Neural cell (in vitro differentiated cells): ENCODE data around the gene SERPINH1. TPM values are rescaled to one million over a fixed set of nuclear protein-coding genes. Genes with fewer than 3 reads are reported as not detected.

Experiments
- H2AFZ ChIP-seq: fragments of 200-600, 300-800 bp; sonication (generic), shearing (Covaris generic); 2 replicates; pipeline ENCODE4 v1.6.0; 2014; ENCODE audit warnings: low read depth, mild to moderate bottlenecking, antibody characterized with exemption, low read length, moderate library complexity
- H3F3A ChIP-seq: fragments of 200-600 bp; shearing (Covaris generic); 2 replicates; pipeline ENCODE4 v1.6.1; 2016; ENCODE audit warnings: mild to moderate bottlenecking, moderate library complexity, mixed read lengths, antibody characterized with exemption, low read length; ENCODE audit not compliant: insufficient read depth, poor library complexity, severe bottlenecking
- H3K27ac ChIP-seq: fragments of 200-600, 300-800 bp; sonication (generic), shearing (Covaris generic); 2 replicates; pipeline ENCODE4 v1.5.1; 2014; ENCODE audit warnings: mild to moderate bottlenecking, low read length, moderate library complexity
- H3K27me3 ChIP-seq: fragments of 300-800, 200-600 bp; sonication (generic), shearing (Covaris generic); 2 replicates; pipeline ENCODE4 v1.6.0; 2014; ENCODE audit warnings: mild to moderate bottlenecking, low read depth, low read length, moderate library complexity; ENCODE audit not compliant: insufficient read depth
- H3K36me3 ChIP-seq: fragments of 300-800, 200-600 bp; sonication (generic), shearing (Covaris generic); 2 replicates; pipeline ENCODE4 v1.5.1; 2014; ENCODE audit warnings: mild to moderate bottlenecking, antibody characterized with exemption, low read length, moderate library complexity; ENCODE audit not compliant: insufficient read depth
- H3K4me2 ChIP-seq: fragments of 300-800, 200-600 bp; sonication (generic), shearing (Covaris generic); 2 replicates; pipeline ENCODE4 v1.6.0; 2014; ENCODE audit warnings: mild to moderate bottlenecking, low read length
- H3K4me3 ChIP-seq: fragments of 300-800, 200-600 bp; sonication (generic), shearing (Covaris generic); 2 replicates; pipeline ENCODE4 v1.5.1; 2014; ENCODE audit warnings: mild to moderate bottlenecking, low read length, moderate library complexity
- H3K79me2 ChIP-seq: fragments of 200-600 bp; shearing (Covaris generic); replicated peaks from 2 replicates; pipeline ENCODE4 v1.6.0; 2014; ENCODE audit warnings: mild to moderate bottlenecking, low read length, moderate library complexity; ENCODE audit not compliant: insufficient read depth
- H3K9ac ChIP-seq: fragments of 300-800, 200-600 bp; sonication (generic), shearing (Covaris generic); 2 replicates; pipeline ENCODE4 v1.6.1; 2016; ENCODE audit warnings: mild to moderate bottlenecking, low read length, mixed read lengths
- H3K9me2 ChIP-seq: fragments of 200-600 bp; shearing (Covaris generic); 2 replicates; pipeline ENCODE4 v1.6.1; 2016; ENCODE audit warnings: mild to moderate bottlenecking, low read length, mixed read lengths; ENCODE audit not compliant: insufficient read depth
- H3K9me3 ChIP-seq: fragments of 200-600, 300-800 bp; sonication (generic), shearing (Covaris generic); 2 replicates; pipeline ENCODE4 v1.6.1; 2016; ENCODE audit warnings: mild to moderate bottlenecking, mixed run types, low read length, moderate library complexity, mixed read lengths
- H4K20me1 ChIP-seq: fragments of 200-600 bp; shearing (Covaris generic); 2 replicates; pipeline ENCODE4 v1.6.1; 2016; ENCODE audit warnings: mild to moderate bottlenecking, mixed run types; ENCODE audit not compliant: insufficient read depth
- EP300 ChIP-seq: fragments of 450-650 bp; conservative IDR thresholded peaks from 2 replicates; pipeline ENCODE4 v1.6.1; 2014; ENCODE audit warnings: antibody characterized with exemption, mild to moderate bottlenecking, moderate library complexity; ENCODE audit not compliant: poor library complexity, severe bottlenecking
- EZH2 ChIP-seq: fragments of 200-600, 300-800 bp; shearing (Covaris generic), sonication (generic); IDR thresholded peaks from 2 replicates; pipeline ENCODE4 v1.6.1; 2014; ENCODE audit warnings: antibody characterized with exemption, low read length, borderline replicate concordance, mild to moderate bottlenecking; ENCODE audit not compliant: insufficient read depth, poor library complexity, severe bottlenecking
- MXI1 ChIP-seq: fragments of 450-650 bp; conservative IDR thresholded peaks from 2 replicates; pipeline ENCODE4 v1.6.1; 2014; ENCODE audit warnings: antibody characterized with exemption, mild to moderate bottlenecking; ENCODE audit not compliant: poor library complexity, severe bottlenecking
- POLR2AphosphoS5 ChIP-seq: IDR thresholded peaks from 2 replicates; pipeline ENCODE4 v1.6.1; 2012
- RAD21 ChIP-seq: fragments of 450-650 bp; conservative IDR thresholded peaks from 2 replicates; pipeline ENCODE4 v1.6.1; 2014; ENCODE audit warnings: antibody characterized with exemption, mild to moderate bottlenecking, moderate library complexity
- REST ChIP-seq: IDR thresholded peaks from 2 replicates; pipeline ENCODE4 v1.6.1; 2012; ENCODE audit warnings: borderline replicate concordance
- SMC3 ChIP-seq: fragments of 450-650 bp; conservative IDR thresholded peaks from 2 replicates; pipeline ENCODE4 v1.6.1; 2014; ENCODE audit warnings: antibody characterized with exemption, mild to moderate bottlenecking, moderate library complexity; ENCODE audit not compliant: poor library complexity
- TAF1 ChIP-seq: IDR thresholded peaks from 2 replicates; pipeline ENCODE4 v1.6.1; 2012; ENCODE audit warnings: low read depth
- polyA plus RNA-seq: library from polyadenylated mRNA; depleted of rRNA; stranded (reverse); fragments of >200 nt; gene quantifications from 2 replicates; pipeline ENCODE4 v1.2.3, GENCODE V29; 2014
- TF ChIP-seq, protein P1 (sequence below): fragments of 450-650 bp; IDR thresholded peaks from 2 replicates; pipeline ENCODE4 v1.5.1; 2014; ENCODE audit warnings: antibody characterized with exemption, mild to moderate bottlenecking, moderate library complexity; ENCODE audit not compliant: poor library complexity, severe bottlenecking

The SERPINH1 gene
- polyA plus RNA-seq, 1 donor from 2014 or later = 16.1 TPM

GRCh38 chr11:75514596-75514995 is 47.5 kb upstream of the SERPINH1 start:
- Histone ChIP-seq H3K9me2 (no peaks in the 10 kb centered on the region), H3K79me2 (no peaks in the 10 kb centered on the region), H3K9me3 (no peaks in the 10 kb centered on the region), H3F3A (no peaks in the 10 kb centered on the region), H4K20me1 (no peaks in the 10 kb centered on the region), H3K4me2 (no peak overlapping the region), H3K4me3 (no peak overlapping the region), H3K27ac (no peak overlapping the region), H3K9ac (no peak overlapping the region), H3K36me3 (no peaks in the 10 kb centered on the region), H2AFZ (no peak overlapping the region), H3K27me3 (no peaks in the 10 kb centered on the region)
- TF ChIP-seq REST (no peak), TAF1 (no peak), POLR2AphosphoS5 (no peak), SMC3 (no peak), EP300 (no peak), RAD21 (no peak), EZH2 (no peak), MXI1 (no peak)
- TF ChIP-seq, protein P1, sequence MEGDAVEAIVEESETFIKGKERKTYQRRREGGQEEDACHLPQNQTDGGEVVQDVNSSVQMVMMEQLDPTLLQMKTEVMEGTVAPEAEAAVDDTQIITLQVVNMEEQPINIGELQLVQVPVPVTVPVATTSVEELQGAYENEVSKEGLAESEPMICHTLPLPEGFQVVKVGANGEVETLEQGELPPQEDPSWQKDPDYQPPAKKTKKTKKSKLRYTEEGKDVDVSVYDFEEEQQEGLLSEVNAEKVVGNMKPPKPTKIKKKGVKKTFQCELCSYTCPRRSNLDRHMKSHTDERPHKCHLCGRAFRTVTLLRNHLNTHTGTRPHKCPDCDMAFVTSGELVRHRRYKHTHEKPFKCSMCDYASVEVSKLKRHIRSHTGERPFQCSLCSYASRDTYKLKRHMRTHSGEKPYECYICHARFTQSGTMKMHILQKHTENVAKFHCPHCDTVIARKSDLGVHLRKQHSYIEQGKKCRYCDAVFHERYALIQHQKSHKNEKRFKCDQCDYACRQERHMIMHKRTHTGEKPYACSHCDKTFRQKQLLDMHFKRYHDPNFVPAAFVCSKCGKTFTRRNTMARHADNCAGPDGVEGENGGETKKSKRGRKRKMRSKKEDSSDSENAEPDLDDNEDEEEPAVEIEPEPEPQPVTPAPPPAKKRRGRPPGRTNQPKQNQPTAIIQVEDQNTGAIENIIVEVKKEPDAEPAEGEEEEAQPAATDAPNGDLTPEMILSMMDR = no peak

- Histone ChIP-seq H3K4me3 (no peak overlapping the region), H4K20me1 (no peaks in the 10 kb centered on the region), H3K27ac (no peak overlapping the region), H3F3A (no peaks in the 10 kb centered on the region), H3K9me2 (no peaks in the 10 kb centered on the region), H3K27me3 (no peaks in the 10 kb centered on the region), H3K36me3 (no peaks in the 10 kb centered on the region), H3K9me3 (no peaks in the 10 kb centered on the region), H2AFZ (no peak overlapping the region), H3K79me2 (no peaks in the 10 kb centered on the region), H3K4me2 (no peak overlapping the region), H3K9ac (no peak overlapping the region)
- TF ChIP-seq EP300 = no peak
- no peak for TF ChIP-seq MXI1
- TF ChIP-seq REST = no peak
- TF ChIP-seq POLR2AphosphoS5 = no peak
- no peak for TF ChIP-seq TAF1
- TF ChIP-seq, protein P1 = no peak
- no peak for TF ChIP-seq RAD21
- TF ChIP-seq SMC3 = no peak
- no peak for TF ChIP-seq EZH2
These were observed 45.9 kb upstream of the SERPINH1 start for GRCh38 chr11:75516140-75516539.
